ENCODE measurements around the gene RUNX1. TPM values are rescaled to one million over a fixed set of nuclear protein-coding genes. Genes with fewer than 3 reads are reported as not detected.

The RUNX1 gene
- polyA plus RNA-seq, 1 of the 3 experiments (the other 2 are of a cell fraction) = 17.1 TPM

DNA sequence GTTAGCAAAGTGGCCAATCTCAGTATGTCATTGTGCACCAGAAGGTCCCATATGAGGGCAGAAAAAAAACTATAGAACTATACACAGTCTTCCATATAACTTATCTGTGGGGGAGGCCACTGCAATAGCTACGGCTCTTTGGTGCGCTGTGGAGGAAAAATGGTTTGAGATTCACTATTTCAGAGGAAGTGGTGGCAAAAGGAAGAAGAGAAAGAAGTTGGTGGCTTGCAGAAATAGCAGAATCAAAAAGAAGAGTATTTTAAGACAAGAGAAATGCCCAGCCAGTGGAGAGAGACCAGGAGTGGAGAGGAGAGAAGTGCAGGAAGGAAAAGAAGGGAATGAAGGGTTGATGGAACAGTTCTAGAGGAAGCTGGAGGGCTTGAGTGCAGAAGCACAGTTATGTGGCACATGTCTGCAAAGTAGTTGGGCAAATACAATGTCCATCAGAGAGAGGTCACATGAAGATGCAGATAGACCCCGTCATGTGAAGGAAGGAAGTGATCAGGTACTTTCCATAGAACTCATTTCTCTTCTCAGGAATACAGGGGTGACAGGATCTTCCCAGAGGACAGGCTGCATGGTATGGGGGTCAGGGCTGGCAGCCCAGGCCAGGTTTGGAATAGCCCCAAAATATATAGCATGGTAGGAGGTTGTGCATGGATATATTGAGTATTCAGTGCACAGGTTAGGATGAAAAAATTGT lies 64.6 kb downstream of the RUNX1 start:
- peak overlapping the region in 1 of 2 experiments; percentile 96; a peak in 2 of 4 replicates for H3K27ac ChIP-seq (ENCODE audit: low read depth in 2 of 2, low read length in 1 of 2)
- no peaks in the 10 kb centered on the region for H3K9me2 ChIP-seq
- peak overlapping the region; percentile 18; the same call in 1 of the 2 replicates for H3K9ac ChIP-seq
- 91% methylated on average over 3 of the region's 3 CpGs for WGBS (ENCODE audit: low lambda C conversion rate)
- TF ChIP-seq SMC3 (IDR thresholded peaks at IDR 0.05; ENCODE audit: low read depth, low read length) = no peak
- no peak for TF ChIP-seq NFIC (IDR thresholded peaks at IDR 0.05; ENCODE audit: borderline replicate concordance)
- H3K4me3 ChIP-seq (ENCODE audit: low read depth in 2 of 2, low read length in 1 of 2) = no peak overlapping the region
- peak overlapping the region; percentile 56; the same call in 1 of the 2 replicates for H2AFZ ChIP-seq (ENCODE audit: low read depth)
- H3K9me3 ChIP-seq = no peaks in the 10 kb centered on the region
- CTCF ChIA-PET = interaction anchor here (0.7 kb wide), 1 partner anchor 28 kb away, joined by 4 read pairs; no protein-coding TSS in a partner anchor
- POLR2A ChIA-PET = no interaction called here
- no peaks in the 10 kb centered on the region for H3K27me3 ChIP-seq (ENCODE audit: insufficient read depth)
- H3K79me2 ChIP-seq (ENCODE audit: insufficient read depth) = no peaks in the 10 kb centered on the region
- H3K4me1 ChIP-seq (ENCODE audit: control insufficient read depth in 1 of 2, insufficient read depth in 2 of 2, low read depth in 1 of 2, low read length in 1 of 2) = peaks cover 0 to 16% of the 10 kb centered on the region in 2 experiments; a peak in 3 of 4 replicates
- no peak for DNase-seq
- peaks cover 25% of the 10 kb centered on the region for H3F3A ChIP-seq (replicated peaks; ENCODE audit: insufficient read depth)
- H4K20me1 ChIP-seq (ENCODE audit: insufficient read depth) = no peaks in the 10 kb centered on the region
- 0 out of 2 replicates have a peak overlapping the region, but pooled peaks have one; percentile 60 for H3K4me2 ChIP-seq
- H3K36me3 ChIP-seq (replicated peaks in 1 of 2; ENCODE audit: control insufficient read depth in 1 of 2, insufficient read depth in 2 of 2, low read length in 1 of 2) = no peaks in the 10 kb centered on the region

DNA sequence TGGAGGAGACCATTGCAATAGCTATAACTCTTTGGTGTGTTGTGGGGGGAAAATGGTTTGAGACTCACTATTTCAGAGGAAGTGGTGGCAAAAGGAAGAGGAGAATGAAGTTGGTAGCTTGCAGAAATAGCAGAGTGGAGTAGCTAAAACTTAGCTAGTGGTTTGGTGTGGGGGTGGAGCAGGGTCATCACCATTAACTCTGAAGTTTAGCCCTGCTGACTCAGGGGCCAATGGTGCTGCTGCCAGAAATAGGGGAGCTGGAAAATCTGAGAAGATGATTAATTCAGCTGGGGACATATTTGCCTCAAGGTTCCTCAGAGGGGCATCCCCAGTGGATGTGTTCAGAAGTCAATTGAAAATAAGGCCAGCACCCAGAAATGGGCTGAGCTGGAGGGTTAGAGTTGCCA lies 65.4 kb downstream of the RUNX1 start:
- no peak for DNase-seq
- H3K4me1 ChIP-seq (ENCODE audit: control insufficient read depth in 1 of 2, insufficient read depth in 2 of 2, low read depth in 1 of 2, low read length in 1 of 2) = peaks cover 0 to 16% of the 10 kb centered on the region in 2 experiments; a peak in 3 of 4 replicates
- POLR2A ChIA-PET = no interaction called here
- H2AFZ ChIP-seq (ENCODE audit: low read depth) = peak overlapping the region; percentile 56
- CTCF ChIA-PET = interaction anchor here (0.7 to 0.8 kb wide), 2 partner anchors 27 to 238 kb away, joined by 4 to 5 read pairs; no protein-coding TSS in a partner anchor
- no peaks in the 10 kb centered on the region for H3K36me3 ChIP-seq (replicated peaks in 1 of 2; ENCODE audit: control insufficient read depth in 1 of 2, insufficient read depth in 2 of 2, low read length in 1 of 2)
- no peaks in the 10 kb centered on the region for H3K9me3 ChIP-seq
- no peaks in the 10 kb centered on the region for H3K9me2 ChIP-seq
- H3K27me3 ChIP-seq (ENCODE audit: insufficient read depth) = no peaks in the 10 kb centered on the region
- no peak overlapping the region for H3K4me3 ChIP-seq (ENCODE audit: low read depth in 2 of 2, low read length in 1 of 2)
- peak overlapping the region; percentile 66 for H3K9ac ChIP-seq
- H3K4me2 ChIP-seq = peak overlapping the region; percentile 60
- H4K20me1 ChIP-seq (ENCODE audit: insufficient read depth) = no peaks in the 10 kb centered on the region
- no peaks in the 10 kb centered on the region for H3K79me2 ChIP-seq (ENCODE audit: insufficient read depth)
- H3F3A ChIP-seq (replicated peaks; ENCODE audit: insufficient read depth) = peaks cover 25% of the 10 kb centered on the region
- TF ChIP-seq, protein P1, sequence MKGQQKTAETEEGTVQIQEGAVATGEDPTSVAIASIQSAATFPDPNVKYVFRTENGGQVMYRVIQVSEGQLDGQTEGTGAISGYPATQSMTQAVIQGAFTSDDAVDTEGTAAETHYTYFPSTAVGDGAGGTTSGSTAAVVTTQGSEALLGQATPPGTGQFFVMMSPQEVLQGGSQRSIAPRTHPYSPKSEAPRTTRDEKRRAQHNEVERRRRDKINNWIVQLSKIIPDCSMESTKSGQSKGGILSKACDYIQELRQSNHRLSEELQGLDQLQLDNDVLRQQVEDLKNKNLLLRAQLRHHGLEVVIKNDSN (IDR thresholded peaks at IDR 0.05; ENCODE audit: borderline replicate concordance, low read depth) = no peak
- TF ChIP-seq NFIC (IDR thresholded peaks at IDR 0.05; ENCODE audit: borderline replicate concordance) = peak; percentile 67
- peak; percentile 66 for TF ChIP-seq FOSL2 (IDR thresholded peaks at IDR 0.05; ENCODE audit: borderline replicate concordance, low read depth)
- TF ChIP-seq, protein P2, sequence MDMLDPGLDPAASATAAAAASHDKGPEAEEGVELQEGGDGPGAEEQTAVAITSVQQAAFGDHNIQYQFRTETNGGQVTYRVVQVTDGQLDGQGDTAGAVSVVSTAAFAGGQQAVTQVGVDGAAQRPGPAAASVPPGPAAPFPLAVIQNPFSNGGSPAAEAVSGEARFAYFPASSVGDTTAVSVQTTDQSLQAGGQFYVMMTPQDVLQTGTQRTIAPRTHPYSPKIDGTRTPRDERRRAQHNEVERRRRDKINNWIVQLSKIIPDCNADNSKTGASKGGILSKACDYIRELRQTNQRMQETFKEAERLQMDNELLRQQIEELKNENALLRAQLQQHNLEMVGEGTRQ (IDR thresholded peaks at IDR 0.05; ENCODE audit: borderline replicate concordance, low read depth, low read length) = no peak
- TF ChIP-seq, protein P3, sequence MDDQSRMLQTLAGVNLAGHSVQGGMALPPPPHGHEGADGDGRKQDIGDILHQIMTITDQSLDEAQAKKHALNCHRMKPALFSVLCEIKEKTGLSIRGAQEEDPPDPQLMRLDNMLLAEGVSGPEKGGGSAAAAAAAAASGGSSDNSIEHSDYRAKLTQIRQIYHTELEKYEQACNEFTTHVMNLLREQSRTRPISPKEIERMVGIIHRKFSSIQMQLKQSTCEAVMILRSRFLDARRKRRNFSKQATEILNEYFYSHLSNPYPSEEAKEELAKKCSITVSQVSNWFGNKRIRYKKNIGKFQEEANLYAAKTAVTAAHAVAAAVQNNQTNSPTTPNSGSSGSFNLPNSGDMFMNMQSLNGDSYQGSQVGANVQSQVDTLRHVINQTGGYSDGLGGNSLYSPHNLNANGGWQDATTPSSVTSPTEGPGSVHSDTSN (IDR thresholded peaks at IDR 0.05) = peak; percentile 62
- peak; percentile 86 for TF ChIP-seq RXRA (IDR thresholded peaks at IDR 0.05; ENCODE audit: borderline replicate concordance, low read depth)
- peak; percentile 53 for TF ChIP-seq TCF12 (IDR thresholded peaks at IDR 0.05)
- TF ChIP-seq MEF2A (IDR thresholded peaks at IDR 0.05; ENCODE audit: borderline replicate concordance, low read depth) = peak; percentile 48; the same call in 1 of the 2 replicates
- peak; percentile 61 for TF ChIP-seq JUND (IDR thresholded peaks at IDR 0.05)
- peak in 1 of 2 experiments; percentile 76; a peak in 2 of 4 replicates for TF ChIP-seq EP300 (IDR thresholded peaks at IDR 0.05; ENCODE audit: borderline replicate concordance in 1 of 2, low read depth in 1 of 2, low read length in 1 of 2)
- TF ChIP-seq RFX5 (IDR thresholded peaks at IDR 0.05; ENCODE audit: low read length) = no peak
- TF ChIP-seq, protein P4, sequence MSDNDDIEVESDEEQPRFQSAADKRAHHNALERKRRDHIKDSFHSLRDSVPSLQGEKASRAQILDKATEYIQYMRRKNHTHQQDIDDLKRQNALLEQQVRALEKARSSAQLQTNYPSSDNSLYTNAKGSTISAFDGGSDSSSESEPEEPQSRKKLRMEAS (IDR thresholded peaks at IDR 0.05; ENCODE audit: low read depth) = 0 out of 2 replicates have a peak, but pooled peaks have one; percentile 15
- H3K27ac ChIP-seq (ENCODE audit: low read depth in 2 of 2, low read length in 1 of 2) = peak overlapping the region; percentile 50 to 96; a peak in 3 of 4 replicates
